Measurements from ENCODE around the gene SYNDIG1. TPM values are rescaled to one million over a fixed set of nuclear protein-coding genes. Genes with fewer than 3 reads are reported as not detected.

SYNDIG1 gene
- total RNA-seq, 1 experiment from 2014 or later, result not detected

- Histone ChIP-seq H3K9me3 (ENCODE audit: control insufficient read depth, insufficient read depth, low read depth, low read length) (no peaks in the 10 kb centered on the region), H3K36me3 (ENCODE audit: control insufficient read depth, insufficient read depth, low read length) (no peaks in the 10 kb centered on the region), H3K4me1 (ENCODE audit: control insufficient read depth, insufficient read depth, low read length) (no peaks in the 10 kb centered on the region), H3K4me3 (ENCODE audit: low read depth in 2 of 2, low read length in 2 of 2) (no peak overlapping the region), H3K27me3 (ENCODE audit: control insufficient read depth, insufficient read depth, low read length) (peaks cover 2% of the 10 kb centered on the region; the same call in 1 of the 2 replicates), H3K27ac (ENCODE audit: low read length) (no peak overlapping the region)
- DNase-seq (ENCODE audit: low read depth, low spot score) (no peak), ATAC-seq (no peak)
- intact Hi-C loops (cut with micrococcal nuclease; ENCODE audit: unreplicated experiment) (no loop called here), in situ Hi-C loops (cut with HindIII; ENCODE audit: low pct_unique_long_range_greater_than_20kb, low sequenced_read_pairs) (no loop called here)
- POLR2A ChIA-PET, result no interaction called here
- no TSS peak for BruUV-seq (replicated peaks)
- no peak for TF ChIP-seq CTCF (IDR thresholded peaks at IDR 0.05)
- no peak for TF ChIP-seq SIN3A (IDR thresholded peaks at IDR 0.05; ENCODE audit: borderline replicate concordance, insufficient read depth, low read depth, low read length)
- TF ChIP-seq POLR2AphosphoS5 (IDR thresholded peaks at IDR 0.05; ENCODE audit: low read depth, low read length), result no peak
- no peak for TF ChIP-seq TCF7L2 (IDR thresholded peaks at IDR 0.05; ENCODE audit: low read depth, low read length)
- no peak for TF ChIP-seq REST (IDR thresholded peaks at IDR 0.05; ENCODE audit: insufficient read depth in 1 of 2, low read depth in 2 of 2, low read length in 1 of 2)
- CTCF ChIA-PET, result no interaction called here
These were observed 174.6 kb downstream of the SYNDIG1 start for GRCh38 chr20:24643731-24644626.

GRCh38 chr20:24646321-24646720 lies 176.9 kb downstream of the SYNDIG1 start:
- CTCF ChIA-PET, result no interaction called here
- ATAC-seq (no peak), DNase-seq (ENCODE audit: low read depth, low spot score) (no peak)
- peaks cover 2% of the 10 kb centered on the region; the same call in 1 of the 2 replicates for H3K27me3 ChIP-seq (ENCODE audit: control insufficient read depth, insufficient read depth, low read length)
- no peaks in the 10 kb centered on the region for H3K9me3 ChIP-seq (ENCODE audit: control insufficient read depth, insufficient read depth, low read depth, low read length)
- POLR2A ChIA-PET, result no interaction called here
- TF ChIP-seq CTCF (IDR thresholded peaks at IDR 0.05) (no peak), TCF7L2 (IDR thresholded peaks at IDR 0.05; ENCODE audit: low read depth, low read length) (no peak), SIN3A (IDR thresholded peaks at IDR 0.05; ENCODE audit: borderline replicate concordance, insufficient read depth, low read depth, low read length) (no peak), REST (IDR thresholded peaks at IDR 0.05; ENCODE audit: insufficient read depth in 1 of 2, low read depth in 2 of 2, low read length in 1 of 2) (no peak), POLR2AphosphoS5 (IDR thresholded peaks at IDR 0.05; ENCODE audit: low read depth, low read length) (no peak)
- intact Hi-C loops (cut with micrococcal nuclease; ENCODE audit: unreplicated experiment) (no loop called here), in situ Hi-C loops (cut with HindIII; ENCODE audit: low pct_unique_long_range_greater_than_20kb, low sequenced_read_pairs) (no loop called here)
- no peak overlapping the region for H3K4me3 ChIP-seq (ENCODE audit: low read depth in 2 of 2, low read length in 2 of 2)
- no TSS peak for BruUV-seq (replicated peaks)
- H3K27ac ChIP-seq (ENCODE audit: low read length), result no peak overlapping the region
- H3K4me1 ChIP-seq (ENCODE audit: control insufficient read depth, insufficient read depth, low read length), result no peaks in the 10 kb centered on the region
- H3K36me3 ChIP-seq (ENCODE audit: control insufficient read depth, insufficient read depth, low read length), result no peaks in the 10 kb centered on the region

Measured in Panc1 (cell line).